K562 (cell line): ENCODE measurements around the gene HECW1. TPM values are rescaled to one million over a fixed set of nuclear protein-coding genes. Genes with fewer than 3 reads are reported as not detected.

Source experiments
- ATAC-seq: fragments of 200-7000 bp; cut with Tn5 transposase; 3 replicates; pipeline ENCODE4 v1.9.1; 2020; ENCODE audit warnings: moderate library complexity
- BruUV-seq: library from RNA; stranded (reverse); fragments of 400-500 nt; replicated peaks from 2 replicates; lab custom pipeline; 2021; lab: Mats Ljungman, UMichigan
- CTCF ChIA-PET: fragments of 300-600 bp; formaldehyde crosslinking; extraction: SDS; loops from one replicate; lab custom pipeline; 2021; ENCODE audit warnings: low intra/inter-chr PET ratio; lab: Yijun Ruan, JAX
- POLR2A ChIA-PET: fragments of 300-600, 350-650 bp; sonication (Branson Sonifier 250); formaldehyde crosslinking; extraction: SDS; loops from one replicate; lab custom pipeline; 2021; ENCODE audit warnings: antibody characterized with exemption, inconsistent platforms; lab: Yijun Ruan, JAX
- DNase-seq, 4 experiments: peaks; one replicate each; pipeline versions ENCODE4 v3.0.0 to v3.0.0-alpha.2; 2011 to 2018; ENCODE audit warnings: low spot score in 3 of 4, mixed read lengths in 3 of 4; ENCODE audit errors: extremely low read depth in 1 of 4
- FAIRE-seq: peaks from 2 replicates; lab custom pipeline; 2011; peaks lifted over from hg19 to GRCh38; lab: Jason Lieb, UNC
- H2AFZ ChIP-seq: 2 replicates; pipeline ENCODE4 v1.6.0; 2011; ENCODE audit warnings: low read depth, low read length, control low read depth, inconsistent platforms
- H3K27ac ChIP-seq: fragments of 200-600 bp; 3 replicates; pipeline ENCODE4 v1.8.0; 2011; ENCODE audit warnings: low read depth, mild to moderate bottlenecking, control low read depth, inconsistent platforms, low read length, moderate library complexity, mixed read lengths; ENCODE audit errors: extremely low read depth
- H3K27me3 ChIP-seq, 2 experiments: fragments of 300-600 bp in 1 of 2; 2 replicates in 1 of 2; 3 replicates in 1 of 2; pipeline versions ENCODE4 v1.6.0 to v1.8.0; 2011; ENCODE audit warnings: inconsistent platforms in 2 of 2, low read length in 2 of 2, mild to moderate bottlenecking in 1 of 2, mixed read lengths in 1 of 2, moderate library complexity in 1 of 2; ENCODE audit not compliant: control insufficient read depth in 2 of 2, insufficient read depth in 2 of 2
- H3K36me3 ChIP-seq: fragments of 300-600 bp; 3 replicates; pipeline ENCODE4 v1.8.0; 2011; ENCODE audit warnings: mild to moderate bottlenecking, low read length, inconsistent platforms; ENCODE audit not compliant: control insufficient read depth, insufficient read depth
- H3K4me1 ChIP-seq, 2 experiments: fragments of 200-600 bp in 1 of 2; replicated peaks in 1 of 2; 2 replicates in 1 of 2; 3 replicates in 1 of 2; pipeline versions ENCODE4 v1.5.1 to v1.8.0; 2011; ENCODE audit warnings: inconsistent platforms in 2 of 2, low read length in 2 of 2, mild to moderate bottlenecking in 1 of 2, mixed read lengths in 1 of 2, moderate library complexity in 1 of 2; ENCODE audit not compliant: control insufficient read depth in 2 of 2, insufficient read depth in 2 of 2
- H3K4me2 ChIP-seq: 2 replicates; pipeline ENCODE4 v1.6.1; 2011; ENCODE audit warnings: low read length, control low read depth, inconsistent platforms, mixed read lengths; ENCODE audit not compliant: insufficient read depth
- H3K4me3 ChIP-seq: fragments of 200-600 bp; sonication (generic), shearing (Covaris generic); 2 replicates; pipeline ENCODE4 v1.5.1; 2016; ENCODE audit warnings: control low read depth, inconsistent platforms
- H3K79me2 ChIP-seq: fragments of 200-600 bp; 3 replicates; pipeline ENCODE4 v1.8.0; 2011; ENCODE audit warnings: low read length, inconsistent platforms; ENCODE audit not compliant: control insufficient read depth, insufficient read depth
- H3K9ac ChIP-seq, 2 experiments: 2 replicates each; pipeline versions ENCODE4 v1.6.0 to v1.6.1; 2011; ENCODE audit warnings: low read depth in 2 of 2, low read length in 2 of 2, control low read depth in 1 of 2, inconsistent platforms in 1 of 2, mild to moderate bottlenecking in 1 of 2, mixed read lengths in 1 of 2; ENCODE audit not compliant: insufficient read depth in 1 of 2
- H3K9me1 ChIP-seq: one replicate; pipeline ENCODE4 v1.6.0; 2011; ENCODE audit warnings: inconsistent platforms, mild to moderate bottlenecking, low read length, moderate library complexity; ENCODE audit not compliant: control insufficient read depth, insufficient read depth
- H3K9me3 ChIP-seq: replicated peaks from 2 replicates; pipeline ENCODE4 v1.5.1; 2011; ENCODE audit warnings: low read depth, low read length, inconsistent platforms; ENCODE audit not compliant: control insufficient read depth, insufficient read depth
- H4K20me1 ChIP-seq: replicated peaks from 2 replicates; pipeline ENCODE4 v1.6.1; 2011; ENCODE audit warnings: low read length, inconsistent platforms, mixed read lengths; ENCODE audit not compliant: control insufficient read depth, insufficient read depth
- BHLHE40 ChIP-seq: IDR thresholded peaks from 2 replicates; pipeline ENCODE4 v1.6.1; 2011; ENCODE audit warnings: low read length, improper control_type of control experiment
- CHAMP1 ChIP-seq: fragments of 450-650 bp; IDR thresholded peaks from 2 replicates; pipeline ENCODE4 v1.6.1; 2016; ENCODE audit warnings: mild to moderate bottlenecking
- E2F3 ChIP-seq: fragments of 250-450 bp; sonication (Bioruptor Pico); IDR thresholded peaks from 2 replicates; pipeline ENCODE4 v1.4.0; 2020; ENCODE audit warnings: mild to moderate bottlenecking
- HNRNPLL ChIP-seq: fragments of 200-400 bp; formaldehyde crosslinking; IDR thresholded peaks from 2 replicates; pipeline ENCODE4 v1.6.1; 2017; ENCODE audit warnings: low read length, low read depth, mild to moderate bottlenecking; ENCODE audit not compliant: poor library complexity, severe bottlenecking
- ILF3 ChIP-seq: fragments of 450-650 bp; IDR thresholded peaks from 2 replicates; pipeline ENCODE4 v1.6.1; 2018; ENCODE audit warnings: antibody characterized with exemption, mild to moderate bottlenecking, moderate library complexity, borderline replicate concordance
- KDM4B ChIP-seq, 2 experiments: fragments of 450-650 bp in 1 of 2; sonication (generic) in 1 of 2; IDR thresholded peaks; 2 replicates each; pipeline ENCODE4 v1.6.1; 2016 to 2017; ENCODE audit warnings: borderline replicate concordance in 2 of 2, antibody characterized with exemption in 1 of 2, low read depth in 1 of 2, mild to moderate bottlenecking in 1 of 2
- MYNN ChIP-seq, 2 experiments: sonication (generic); formaldehyde crosslinking in 1 of 2; IDR thresholded peaks; 2 replicates each; pipeline versions ENCODE4 v1.5.0 to v1.6.1; 2016 to 2020; ENCODE audit warnings: antibody characterized with exemption in 1 of 2, missing genetic modification reagents in 1 of 2
- RBM17 ChIP-seq: fragments of 200-400 bp; formaldehyde crosslinking; IDR thresholded peaks from 2 replicates; pipeline ENCODE4 v1.6.1; 2017; ENCODE audit warnings: low read depth, mild to moderate bottlenecking, low read length, borderline replicate concordance
- RFX5 ChIP-seq: IDR thresholded peaks from 2 replicates; pipeline ENCODE4 v1.6.1; 2011; ENCODE audit warnings: low read depth, mild to moderate bottlenecking, improper control_type of control experiment, low read length
- STAT5A ChIP-seq: IDR thresholded peaks from 2 replicates; pipeline ENCODE4 v1.6.1; 2012; ENCODE audit warnings: low read length, inconsistent platforms, borderline replicate concordance
- TAF7 ChIP-seq: fragments of 450-650 bp; IDR thresholded peaks from 2 replicates; pipeline ENCODE4 v1.6.1; 2016; ENCODE audit warnings: missing genetic modification characterization, missing compliant biosample characterization
- THAP12 ChIP-seq: fragments of 250-450 bp; sonication (Bioruptor Pico); IDR thresholded peaks from 2 replicates; pipeline ENCODE4 v1.9.0; 2021; ENCODE audit warnings: mild to moderate bottlenecking, inconsistent platforms
- ZNF384 ChIP-seq: IDR thresholded peaks from 2 replicates; pipeline ENCODE4 v1.6.1; 2012; ENCODE audit warnings: low read depth, low read length, improper control_type of control experiment
- ZNF507 ChIP-seq: conservative IDR thresholded peaks from 2 replicates; pipeline ENCODE4 v1.6.1; 2017; ENCODE audit warnings: missing genetic modification characterization, missing compliant biosample characterization
- WGBS: fragments of 100-300 bp; shearing (Covaris generic); methylation state at CpG from one replicate; pipeline ENCODE4 v1.1.6; 2016; ENCODE audit warnings: low coverage, mixed read lengths; ENCODE audit not compliant: insufficient coverage; ENCODE audit errors: missing lambda C conversion rate; 5-methylcytosine and 5-hydroxymethylcytosine counted together
- in situ Hi-C: fragments of 300-500 bp; cut with MboI; formaldehyde crosslinking; loops from 4 replicates; pipeline ENCODE4 v1.15.0; 2018; ENCODE audit warnings: inconsistent platforms, mixed read lengths
- intact Hi-C: fragments of 100-400 bp; cut with micrococcal nuclease; formaldehyde crosslinking; loops from 2 replicates; pipeline ENCODE4 v1.14.2; 2022
- polyA plus RNA-seq, 8 experiments: library from polyadenylated mRNA; depleted of rRNA in 4 of 8; stranded (reverse) in 5 of 8; unstranded in 3 of 8; fragments of >200 nt; fragmentation: Nextera tagmentation in 2 of 8; fragmentation: Illumina TruSeq in 1 of 8; extraction: Ambion mirVana in 2 of 8; extraction: Trizol in 1 of 8; gene quantifications; 2 replicates each; pipeline versions ENCODE4 v1.2.1 to v1.2.3, GENCODE V29; 2011 to 2014; ENCODE audit warnings: inconsistent platforms in 1 of 8, missing spikeins in 1 of 8
- total RNA-seq, 7 experiments: library from RNA; depleted of rRNA in 6 of 7; stranded (reverse); fragments of >200 nt in 6 of 7; fragmentation: Illumina TruSeq in 2 of 7; extraction: Trizol in 2 of 7; gene quantifications; 2 replicates each; pipeline versions ENCODE4 v1.2.1 to v1.2.3, GENCODE V29; 2011 to 2021; ENCODE audit warnings: low replicate concordance in 1 of 7

Gene HECW1
- total and polyA plus RNA-seq, 9 of the 15 experiments (the other 6 are each of a cell fraction or from before 2014, with no cell fraction given) = 0.07 to 0.31 (median 0.13) TPM; not detected in 4

DNA sequence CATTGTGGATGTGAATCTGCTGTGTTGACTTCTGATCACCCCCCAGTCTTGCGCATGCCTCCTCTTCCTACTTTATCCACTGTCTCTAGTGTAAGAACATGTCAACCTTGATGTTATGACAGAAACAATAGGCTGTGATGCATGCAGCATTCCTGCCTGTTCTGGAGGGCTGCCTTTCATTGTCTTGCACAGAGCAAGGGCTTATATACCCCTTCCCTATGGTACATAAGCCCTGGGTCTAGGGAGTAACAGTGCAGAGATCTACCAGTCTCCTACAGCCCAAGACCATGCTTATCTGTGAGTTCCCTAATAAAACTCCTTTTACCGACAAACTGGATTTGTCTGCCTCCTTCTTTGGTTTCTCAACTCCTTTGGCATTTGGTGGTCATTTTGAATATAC, 293.5 kb downstream of the HECW1 start:
- POLR2A ChIA-PET = no interaction called here
- Histone ChIP-seq H3K27ac (no peak overlapping the region), H3K36me3 (no peaks in the 10 kb centered on the region), H3K4me2 (no peak overlapping the region), H3K4me3 (no peak overlapping the region), H3K79me2 (no peaks in the 10 kb centered on the region)
- ATAC-seq (no peak), DNase-seq (no peak), FAIRE-seq (no peak)
- no TSS peak for BruUV-seq
- in situ Hi-C loops = no loop called here
- TF ChIP-seq ZNF507 (no peak), THAP12 (CRISPR knock-in tag) (no peak), ILF3 (no peak), ZNF384 (no peak), STAT5A (no peak), CHAMP1 (no peak), RFX5 (no peak), MYNN (IDR thresholded peaks at IDR 0.05) (no peak), MYNN (CRISPR knock-in tag; IDR thresholded peaks at IDR 0.05) (no peak), BHLHE40 (no peak), TAF7 (tag) (no peak), E2F3 (CRISPR knock-in tag) (no peak), HNRNPLL (no peak), RBM17 (no peak), KDM4B (IDR thresholded peaks at IDR 0.05; ENCODE audit: borderline replicate concordance in 2 of 2, low read depth in 1 of 2) (no peak)
- TF ChIP-seq, all 486 proteins: peak for 0
- H3K9me1 ChIP-seq = no peaks in the 10 kb centered on the region
- H3K9ac ChIP-seq = no peak overlapping the region
- peaks cover 0 to 27% of the 10 kb centered on the region in 2 experiments; a peak in 4 of 5 replicates for H3K27me3 ChIP-seq
- CTCF ChIA-PET = no interaction called here
- no peak overlapping the region for H2AFZ ChIP-seq
- intact Hi-C loops = no loop called here
- no peaks in the 10 kb centered on the region for H4K20me1 ChIP-seq
- no peaks in the 10 kb centered on the region for H3K4me1 ChIP-seq
- 17% methylated on average over 2 of the region's 2 CpGs for WGBS
- H3K9me3 ChIP-seq = no peaks in the 10 kb centered on the region
